ENCODE measurements around the gene SRM. TPM values are rescaled to one million over a fixed set of nuclear protein-coding genes. Genes with fewer than 3 reads are reported as not detected.
A peak's percentile ranks its signal among the peaks of the same experiment; 100 is the strongest.
"Not testable (repeated sequence)": the region's sequence is repeated elsewhere in the genome, so short reads cannot be mapped to it uniquely, and the experiment has no call there.

SRM gene
- total RNA-seq, 1 donor from 2014 or later = 147 TPM

DNA sequence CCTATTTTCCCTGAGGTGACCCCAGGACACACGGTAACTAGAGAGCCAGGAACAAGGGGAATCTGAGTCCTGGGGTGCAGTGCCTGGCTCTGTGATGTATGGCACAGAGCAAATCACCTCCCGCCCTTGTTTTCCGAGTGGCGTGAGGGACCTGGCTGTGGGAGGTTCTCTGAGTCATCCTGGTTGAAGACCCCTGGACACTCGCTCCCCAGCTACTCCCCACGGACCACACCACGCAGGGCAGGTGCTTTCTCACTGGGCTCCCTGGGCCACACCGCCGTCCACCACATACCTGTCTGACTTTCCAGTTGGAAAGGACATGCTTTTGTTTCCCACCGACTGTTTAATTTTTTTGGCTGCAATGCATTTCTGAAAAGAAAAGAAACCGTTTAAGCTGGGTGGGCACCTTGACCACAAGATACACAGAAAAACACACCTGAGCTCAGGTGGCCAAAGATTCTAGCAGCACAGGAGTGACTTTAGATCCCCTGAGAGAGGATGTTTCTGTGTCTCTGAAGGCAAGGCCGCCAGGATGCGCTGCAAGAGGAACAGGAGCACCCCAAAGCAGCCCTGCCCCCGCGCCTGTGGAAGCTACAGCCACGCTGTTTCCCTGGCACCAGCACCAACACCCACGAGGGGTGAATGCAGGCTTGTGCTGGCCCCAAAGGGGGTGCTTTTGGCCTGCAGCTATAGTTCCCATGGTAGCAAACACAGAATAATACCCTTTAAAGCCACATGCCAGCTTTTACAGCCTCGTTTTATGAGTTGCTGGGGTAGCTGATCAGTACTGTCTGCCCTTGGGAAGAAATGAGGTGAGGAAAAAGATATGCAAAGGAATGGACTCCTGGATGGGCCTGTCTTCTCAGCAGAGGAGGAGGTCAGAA lies 8.1 kb upstream of the SRM start:
- Mint-ChIP-seq H3K27ac (ENCODE audit: unreplicated experiment) (peak overlapping the region; percentile 19), H3K27me3 (ENCODE audit: low read depth) (no peaks in the 10 kb centered on the region), H3K4me1 (peaks cover 3% of the 10 kb centered on the region), H3K9me3 (no peaks in the 10 kb centered on the region), H3K4me3 (no peak overlapping the region), H3K36me3 (ENCODE audit: low read depth) (peaks cover 27% of the 10 kb centered on the region)
- no peak for DNase-seq (ENCODE audit: low read depth, low spot score)
- TF ChIP-seq CTCF (conservative IDR thresholded peaks at IDR 0.05) = no peak

GRCh38 chr1:11065796-11066195 lies 6.0 kb upstream of the SRM start:
- TF ChIP-seq CTCF (conservative IDR thresholded peaks at IDR 0.05) = no peak
- peak overlapping the region; percentile 61 for H3K4me3 Mint-ChIP-seq
- no peak for DNase-seq (ENCODE audit: low read depth, low spot score)
- H3K36me3 Mint-ChIP-seq (ENCODE audit: low read depth) = peaks cover 19% of the 10 kb centered on the region
- peaks cover 20% of the 10 kb centered on the region for H3K4me1 Mint-ChIP-seq
- no peaks in the 10 kb centered on the region for H3K9me3 Mint-ChIP-seq
- H3K27me3 Mint-ChIP-seq (ENCODE audit: low read depth) = no peaks in the 10 kb centered on the region
- H3K27ac Mint-ChIP-seq (ENCODE audit: unreplicated experiment) = no peak overlapping the region

DNA sequence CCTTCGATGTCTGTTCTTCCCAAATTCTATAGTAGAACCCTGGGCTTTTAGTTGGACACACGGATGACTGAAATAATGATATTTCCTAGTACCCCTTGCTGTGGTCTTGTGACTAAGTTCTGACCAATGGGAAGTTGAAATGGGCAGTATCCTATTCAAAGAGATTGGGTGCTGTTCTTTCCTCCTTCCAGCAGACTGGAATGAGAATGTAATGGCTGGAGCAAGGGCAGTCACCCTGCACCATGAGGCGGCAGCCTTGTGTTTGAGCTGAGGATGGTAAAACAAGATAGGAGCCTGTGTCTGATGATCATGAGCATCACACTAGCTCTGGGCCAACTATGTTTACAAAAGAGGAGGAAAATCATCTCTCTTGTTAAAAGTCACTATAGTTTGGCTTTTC lies 5.1 kb upstream of the SRM start:
- no peaks in the 10 kb centered on the region for H3K9me3 Mint-ChIP-seq
- peaks cover 26% of the 10 kb centered on the region for H3K4me1 Mint-ChIP-seq
- no peak overlapping the region for H3K27ac Mint-ChIP-seq (ENCODE audit: unreplicated experiment)
- H3K27me3 Mint-ChIP-seq (ENCODE audit: low read depth) = no peaks in the 10 kb centered on the region
- no peak overlapping the region for H3K4me3 Mint-ChIP-seq
- no peak for TF ChIP-seq CTCF (conservative IDR thresholded peaks at IDR 0.05)
- DNase-seq (ENCODE audit: low read depth, low spot score) = no peak
- H3K36me3 Mint-ChIP-seq (ENCODE audit: low read depth) = peaks cover 19% of the 10 kb centered on the region

DNA sequence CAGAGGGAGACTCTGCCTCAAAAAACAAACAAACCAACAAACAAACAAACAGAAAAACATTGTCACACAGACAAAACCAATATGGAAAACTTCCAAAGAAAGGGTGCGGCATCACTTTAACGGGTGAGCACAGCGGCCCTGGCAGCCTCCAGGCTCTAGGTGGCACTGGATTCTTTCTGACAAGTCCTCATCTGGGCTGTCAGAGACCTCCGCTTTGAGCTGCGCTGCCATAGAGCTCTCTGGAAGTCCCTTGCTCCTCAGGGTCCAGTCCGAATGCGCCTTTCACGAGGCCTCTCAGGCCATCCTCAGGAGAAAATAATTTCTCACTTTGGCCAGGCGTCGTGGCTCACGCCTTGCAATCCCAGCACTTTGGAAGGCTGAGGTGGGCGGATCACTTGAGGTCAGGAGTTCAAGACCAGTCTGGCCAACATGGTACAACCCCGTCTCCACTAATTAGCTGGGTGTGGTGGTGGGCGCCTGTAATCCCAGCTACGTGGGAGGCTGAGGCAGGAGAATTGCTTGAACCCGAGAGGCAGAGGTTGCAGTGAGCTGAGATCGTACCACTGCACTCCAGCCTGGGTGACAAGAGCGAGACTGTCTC lies 4.2 kb upstream of the SRM start:
- not testable (repeated sequence) for H3K27me3 Mint-ChIP-seq (ENCODE audit: low read depth); DNase-seq (ENCODE audit: low read depth, low spot score); H3K27ac Mint-ChIP-seq (ENCODE audit: unreplicated experiment); H3K4me3 Mint-ChIP-seq; H3K9me3 Mint-ChIP-seq
- peaks cover 27% of the 10 kb centered on the region for H3K4me1 Mint-ChIP-seq
- H3K36me3 Mint-ChIP-seq (ENCODE audit: low read depth) = peaks cover 16% of the 10 kb centered on the region

DNA sequence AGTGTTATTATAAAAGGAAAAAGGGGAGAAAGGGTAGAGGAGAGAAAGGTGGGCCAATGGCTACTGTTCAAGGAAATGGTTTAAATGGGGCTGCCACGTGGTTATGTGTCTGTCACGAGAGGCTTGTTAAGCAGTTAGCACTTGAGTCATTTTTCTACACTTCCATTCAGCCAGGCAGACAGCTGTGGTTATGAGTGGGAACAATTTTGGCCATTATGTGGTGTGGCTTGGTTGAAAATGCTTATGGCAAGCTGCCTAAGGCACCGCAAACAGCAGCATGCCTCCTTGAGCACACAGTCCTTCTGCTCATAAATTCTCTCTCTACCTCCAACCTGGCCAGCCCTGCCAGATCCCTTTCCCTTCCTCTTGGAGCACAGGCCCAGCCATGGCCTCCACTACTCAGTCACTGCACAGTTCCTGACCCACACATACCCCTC lies 3.2 kb upstream of the SRM start:
- no peak for TF ChIP-seq CTCF (conservative IDR thresholded peaks at IDR 0.05)
- H3K27me3 Mint-ChIP-seq (ENCODE audit: low read depth) = no peaks in the 10 kb centered on the region
- no peaks in the 10 kb centered on the region for H3K9me3 Mint-ChIP-seq
- peaks cover 13% of the 10 kb centered on the region for H3K36me3 Mint-ChIP-seq (ENCODE audit: low read depth)
- peaks cover 30% of the 10 kb centered on the region for H3K4me1 Mint-ChIP-seq
- no peak overlapping the region for H3K27ac Mint-ChIP-seq (ENCODE audit: unreplicated experiment)
- H3K4me3 Mint-ChIP-seq = peak overlapping the region; percentile 81
- DNase-seq (ENCODE audit: low read depth, low spot score) = no peak

All from neural crest cell (in vitro differentiated cells).